Stomach (tissue), 4 donors: ENCODE results near the gene OBP2B.

Source experiments
- CTCF ChIP-seq, 7 experiments: fragments of 450-650 bp in 4 of 7; fragments of 200-600 bp in 3 of 7; sonication (generic) in 3 of 7; IDR thresholded peaks; one replicate each; pipeline ENCODE4 v1.5.1; 2016 to 2019; ENCODE audit warnings: antibody characterized with exemption in 7 of 7, control low read depth in 2 of 7, mild to moderate bottlenecking in 1 of 7
- EP300 ChIP-seq: sonication (generic); formaldehyde crosslinking; IDR thresholded peaks from one replicate; pipeline ENCODE4 v1.6.1; 2017; ENCODE audit warnings: antibody characterized with exemption
- POLR2A ChIP-seq, 4 donors: fragments of 450-650 bp; IDR thresholded peaks; one replicate each; pipeline ENCODE4 v1.6.1; 2016; ENCODE audit warnings: antibody characterized with exemption in 4 of 4, control low read depth in 2 of 4, mild to moderate bottlenecking in 1 of 4, moderate library complexity in 1 of 4
- POLR2AphosphoS5 ChIP-seq, 3 donors: sonication (generic); formaldehyde crosslinking; IDR thresholded peaks; one replicate each; pipeline ENCODE4 v1.6.1; 2016; ENCODE audit warnings: antibody characterized with exemption in 3 of 3

- TF ChIP-seq POLR2AphosphoS5 (IDR thresholded peaks at IDR 0.05) (no peak), CTCF (IDR thresholded peaks at IDR 0.05) (no peak), POLR2A (IDR thresholded peaks at IDR 0.05) (no peak), EP300 (no peak)
Measured at GRCh38 chr9:133247632-133248031, 38.6 kb upstream of the OBP2B start.
